Measurements from ENCODE around the gene KRT3.

The KRT3 gene

DNA sequence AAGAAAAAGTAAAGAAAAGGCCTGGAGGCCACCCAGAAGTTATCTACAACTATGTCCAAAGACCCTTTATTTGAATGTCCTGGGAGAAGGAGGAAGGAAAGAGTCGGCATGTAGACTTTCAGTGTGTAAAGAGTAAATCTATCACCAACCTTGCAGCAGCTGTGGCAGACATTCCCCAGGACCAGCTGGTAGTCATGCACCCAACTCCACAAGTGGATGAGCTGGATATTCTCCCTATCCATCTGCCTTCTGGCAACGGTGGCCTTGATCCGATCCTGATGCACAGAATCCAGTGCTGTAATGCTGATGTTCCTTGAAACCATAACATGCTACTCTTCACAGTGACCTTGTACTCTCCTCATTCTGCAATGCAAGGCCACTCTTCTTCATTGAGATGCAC, 46.1 kb downstream of the KRT3 start:
- ATAC-seq (ENCODE audit: insufficient read depth, low read depth), result no peak
- H3K79me2 ChIP-seq (ENCODE audit: insufficient read depth, low read length), result no peaks in the 10 kb centered on the region

DNA sequence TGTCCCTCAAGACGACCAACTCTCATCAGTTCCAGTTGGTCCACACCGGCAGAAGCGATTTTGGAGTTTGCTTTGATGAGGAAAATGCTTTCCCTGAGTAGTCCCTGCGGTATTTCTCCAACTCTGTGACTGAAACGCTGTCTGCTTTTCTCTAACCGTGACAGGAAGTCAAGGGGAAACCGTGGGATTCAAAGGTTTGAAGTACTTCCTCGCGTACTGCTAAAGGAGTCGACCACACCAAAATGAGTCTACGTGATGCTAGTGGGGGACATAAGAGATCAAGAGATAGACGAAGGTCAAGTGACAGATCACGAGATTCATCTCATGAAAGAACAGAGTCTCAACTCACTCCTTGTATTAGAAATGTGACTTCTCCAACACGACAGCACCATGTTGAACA, 47.3 kb downstream of the KRT3 start:
- no peak overlapping the region for H3K4me2 ChIP-seq (ENCODE audit: insufficient read depth, low read length)
- no peaks in the 10 kb centered on the region for H4K20me1 ChIP-seq (ENCODE audit: insufficient read depth, low read length)
- no peak overlapping the region for H3K9ac ChIP-seq (ENCODE audit: low read depth, low read length)
- no peaks in the 10 kb centered on the region for H3K27me3 ChIP-seq (ENCODE audit: insufficient read depth, low read length, poor library complexity)
- H3K4me1 ChIP-seq (ENCODE audit: insufficient read depth, low read length), result no peaks in the 10 kb centered on the region
- no peaks in the 10 kb centered on the region for H3K9me3 ChIP-seq (ENCODE audit: insufficient read depth, low read length, severe bottlenecking)
- no peaks in the 10 kb centered on the region for H3K79me2 ChIP-seq (ENCODE audit: insufficient read depth, low read length)
- H3K27ac ChIP-seq (ENCODE audit: low read length), result no peak overlapping the region
- no peak overlapping the region for H2AFZ ChIP-seq (ENCODE audit: low read depth, low read length)
- no peak overlapping the region for H3K4me3 ChIP-seq (ENCODE audit: low read depth in 1 of 2, low read length in 2 of 2)
- ATAC-seq (ENCODE audit: insufficient read depth, low read depth) (no peak; the same call in 2 of the 3 replicates), DNase-seq (no peak)
- no peak for TF ChIP-seq EZH2 (IDR thresholded peaks at IDR 0.05; ENCODE audit: borderline replicate concordance, low read depth, low read length, severe bottlenecking)
- TF ChIP-seq, protein P1, sequence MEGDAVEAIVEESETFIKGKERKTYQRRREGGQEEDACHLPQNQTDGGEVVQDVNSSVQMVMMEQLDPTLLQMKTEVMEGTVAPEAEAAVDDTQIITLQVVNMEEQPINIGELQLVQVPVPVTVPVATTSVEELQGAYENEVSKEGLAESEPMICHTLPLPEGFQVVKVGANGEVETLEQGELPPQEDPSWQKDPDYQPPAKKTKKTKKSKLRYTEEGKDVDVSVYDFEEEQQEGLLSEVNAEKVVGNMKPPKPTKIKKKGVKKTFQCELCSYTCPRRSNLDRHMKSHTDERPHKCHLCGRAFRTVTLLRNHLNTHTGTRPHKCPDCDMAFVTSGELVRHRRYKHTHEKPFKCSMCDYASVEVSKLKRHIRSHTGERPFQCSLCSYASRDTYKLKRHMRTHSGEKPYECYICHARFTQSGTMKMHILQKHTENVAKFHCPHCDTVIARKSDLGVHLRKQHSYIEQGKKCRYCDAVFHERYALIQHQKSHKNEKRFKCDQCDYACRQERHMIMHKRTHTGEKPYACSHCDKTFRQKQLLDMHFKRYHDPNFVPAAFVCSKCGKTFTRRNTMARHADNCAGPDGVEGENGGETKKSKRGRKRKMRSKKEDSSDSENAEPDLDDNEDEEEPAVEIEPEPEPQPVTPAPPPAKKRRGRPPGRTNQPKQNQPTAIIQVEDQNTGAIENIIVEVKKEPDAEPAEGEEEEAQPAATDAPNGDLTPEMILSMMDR (IDR thresholded peaks at IDR 0.05; ENCODE audit: borderline replicate concordance, extremely low read depth, low read length, poor library complexity, severe bottlenecking), result no peak
- H3K36me3 ChIP-seq (ENCODE audit: insufficient read depth, low read length), result no peaks in the 10 kb centered on the region

More for the DNA sequence above, 46.1 kb downstream of the KRT3 start:
- no peaks in the 10 kb centered on the region for H3K36me3 ChIP-seq (ENCODE audit: insufficient read depth, low read length)
- H3K9me3 ChIP-seq (ENCODE audit: insufficient read depth, low read length, severe bottlenecking), result no peaks in the 10 kb centered on the region
- no peak overlapping the region for H3K4me2 ChIP-seq (ENCODE audit: insufficient read depth, low read length)
- TF ChIP-seq, protein P1 (IDR thresholded peaks at IDR 0.05; ENCODE audit: borderline replicate concordance, extremely low read depth, low read length, poor library complexity, severe bottlenecking), result no peak
- TF ChIP-seq EZH2 (IDR thresholded peaks at IDR 0.05; ENCODE audit: borderline replicate concordance, low read depth, low read length, severe bottlenecking), result no peak
- no peak overlapping the region for H3K4me3 ChIP-seq (ENCODE audit: low read depth in 1 of 2, low read length in 2 of 2)
- H2AFZ ChIP-seq (ENCODE audit: low read depth, low read length), result no peak overlapping the region
- H3K9ac ChIP-seq (ENCODE audit: low read depth, low read length), result no peak overlapping the region
- no peaks in the 10 kb centered on the region for H3K27me3 ChIP-seq (ENCODE audit: insufficient read depth, low read length, poor library complexity)
- H4K20me1 ChIP-seq (ENCODE audit: insufficient read depth, low read length), result no peaks in the 10 kb centered on the region
- H3K4me1 ChIP-seq (ENCODE audit: insufficient read depth, low read length), result no peaks in the 10 kb centered on the region
- H3K27ac ChIP-seq (ENCODE audit: low read length), result no peak overlapping the region
- no peak for DNase-seq

DNA sequence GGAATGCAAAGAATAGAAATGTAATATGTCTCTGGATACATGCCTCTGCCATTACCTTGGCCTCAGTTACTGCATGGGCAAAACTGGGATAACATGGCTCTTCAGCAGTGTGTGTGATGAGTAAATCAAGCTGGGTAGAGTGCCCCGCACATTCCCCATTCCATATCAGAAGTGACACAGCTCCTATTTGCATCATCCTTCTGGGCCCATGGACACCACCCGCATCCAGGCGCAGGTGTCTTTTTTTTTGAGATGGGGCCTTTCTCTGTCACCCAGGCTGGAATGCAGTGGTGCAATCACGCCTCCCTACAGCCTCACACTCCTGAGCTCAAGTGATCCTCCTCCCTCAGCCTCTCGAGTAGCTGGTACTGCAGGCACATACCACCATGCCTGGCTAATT, 50.4 kb downstream of the KRT3 start:
- no peaks in the 10 kb centered on the region for H3K9me3 ChIP-seq (ENCODE audit: insufficient read depth, low read length, severe bottlenecking)
- H3K79me2 ChIP-seq (ENCODE audit: insufficient read depth, low read length), result no peaks in the 10 kb centered on the region
- H3K4me3 ChIP-seq (ENCODE audit: low read depth in 1 of 2, low read length in 2 of 2), result no peak overlapping the region
- H3K36me3 ChIP-seq (ENCODE audit: insufficient read depth, low read length), result no peaks in the 10 kb centered on the region
- no peak overlapping the region for H3K9ac ChIP-seq (ENCODE audit: low read depth, low read length)
- no peak for ATAC-seq (ENCODE audit: insufficient read depth, low read depth)
- H3K4me1 ChIP-seq (ENCODE audit: insufficient read depth, low read length), result no peaks in the 10 kb centered on the region
- H3K27me3 ChIP-seq (ENCODE audit: insufficient read depth, low read length, poor library complexity), result no peaks in the 10 kb centered on the region
- H2AFZ ChIP-seq (ENCODE audit: low read depth, low read length), result no peak overlapping the region
- no peak overlapping the region for H3K27ac ChIP-seq (ENCODE audit: low read length)
- no peak for DNase-seq
- TF ChIP-seq EZH2 (IDR thresholded peaks at IDR 0.05; ENCODE audit: borderline replicate concordance, low read depth, low read length, severe bottlenecking), result no peak
- TF ChIP-seq, protein P1 (IDR thresholded peaks at IDR 0.05; ENCODE audit: borderline replicate concordance, extremely low read depth, low read length, poor library complexity, severe bottlenecking), result no peak
- no peak overlapping the region for H3K4me2 ChIP-seq (ENCODE audit: insufficient read depth, low read length)
- H4K20me1 ChIP-seq (ENCODE audit: insufficient read depth, low read length), result peaks cover 7% of the 10 kb centered on the region; the same call in 1 of the 2 replicates
